ENCODE data around the gene OGN.

OGN gene

GRCh38 chr9:92377876-92378275 is 26.5 kb downstream of the OGN start:
- TF ChIP-seq FOXP2 (optimal IDR thresholded peaks at IDR 0.05; ENCODE audit: borderline replicate concordance, extremely low read depth, extremely low read length, insufficient read depth), result no peak
- TF ChIP-seq POLR2AphosphoS5 (IDR thresholded peaks at IDR 0.05; ENCODE audit: low read depth, low read length), result no peak
- TF ChIP-seq SIN3A (IDR thresholded peaks at IDR 0.05; ENCODE audit: borderline replicate concordance, insufficient read depth, low read length), result no peak
- no peak for TF ChIP-seq TAF1 (IDR thresholded peaks at IDR 0.05; ENCODE audit: borderline replicate concordance, insufficient read depth, low read length)
- no peak for TF ChIP-seq REST (IDR thresholded peaks at IDR 0.05; ENCODE audit: insufficient read depth in 1 of 2, low read depth in 2 of 2, low read length in 2 of 2)

DNA sequence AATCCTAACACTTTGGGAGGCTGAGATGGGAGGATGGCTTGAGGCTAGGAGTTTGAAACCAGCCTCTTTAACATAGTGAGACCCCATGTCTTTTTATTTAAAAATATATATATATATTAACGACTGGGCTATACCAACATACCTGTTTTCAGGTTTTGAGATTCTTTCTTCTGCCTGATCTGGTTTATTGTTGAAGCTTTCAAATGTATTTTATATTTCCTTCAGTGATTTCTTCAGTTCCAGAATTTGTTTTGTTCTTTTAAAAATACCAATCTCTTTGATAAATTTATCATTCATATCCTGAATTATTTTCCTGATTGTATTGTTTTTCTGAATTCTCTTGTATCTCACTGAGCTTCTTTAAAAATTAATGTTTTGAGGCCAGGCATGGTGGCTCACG is 31.2 kb downstream of the OGN start:
- TF ChIP-seq TAF1 (IDR thresholded peaks at IDR 0.05; ENCODE audit: borderline replicate concordance, insufficient read depth, low read length) (no peak), FOXP2 (optimal IDR thresholded peaks at IDR 0.05; ENCODE audit: borderline replicate concordance, extremely low read depth, extremely low read length, insufficient read depth) (no peak), REST (IDR thresholded peaks at IDR 0.05; ENCODE audit: insufficient read depth in 1 of 2, low read depth in 2 of 2, low read length in 2 of 2) (no peak), SIN3A (IDR thresholded peaks at IDR 0.05; ENCODE audit: borderline replicate concordance, insufficient read depth, low read length) (no peak), POLR2AphosphoS5 (IDR thresholded peaks at IDR 0.05; ENCODE audit: low read depth, low read length) (no peak)

- TF ChIP-seq REST (IDR thresholded peaks at IDR 0.05; ENCODE audit: insufficient read depth in 1 of 2, low read depth in 2 of 2, low read length in 2 of 2) (no peak), SIN3A (IDR thresholded peaks at IDR 0.05; ENCODE audit: borderline replicate concordance, insufficient read depth, low read length) (no peak), TAF1 (IDR thresholded peaks at IDR 0.05; ENCODE audit: borderline replicate concordance, insufficient read depth, low read length) (no peak), POLR2AphosphoS5 (IDR thresholded peaks at IDR 0.05; ENCODE audit: low read depth, low read length) (no peak), FOXP2 (optimal IDR thresholded peaks at IDR 0.05; ENCODE audit: borderline replicate concordance, extremely low read depth, extremely low read length, insufficient read depth) (no peak)
These were observed 35.3 kb downstream of the OGN start for GRCh38 chr9:92369075-92369474.

- TF ChIP-seq TAF1 (IDR thresholded peaks at IDR 0.05; ENCODE audit: borderline replicate concordance, insufficient read depth, low read length), result no peak
- TF ChIP-seq REST (IDR thresholded peaks at IDR 0.05; ENCODE audit: insufficient read depth in 1 of 2, low read depth in 2 of 2, low read length in 2 of 2), result no peak
- no peak for TF ChIP-seq FOXP2 (optimal IDR thresholded peaks at IDR 0.05; ENCODE audit: borderline replicate concordance, extremely low read depth, extremely low read length, insufficient read depth)
- no peak for TF ChIP-seq POLR2AphosphoS5 (IDR thresholded peaks at IDR 0.05; ENCODE audit: low read depth, low read length)
- no peak for TF ChIP-seq SIN3A (IDR thresholded peaks at IDR 0.05; ENCODE audit: borderline replicate concordance, insufficient read depth, low read length)
These were observed 44.3 kb downstream of the OGN start for GRCh38 chr9:92360083-92360482.
